NCI-H146 treated with DMSO at 0.1 percent for 48 hours (cell line): Measurements from ENCODE around the gene SLC48A1.

Source experiments
- DNase-seq: peaks from one replicate; lab custom pipeline; 2025; ENCODE audit not compliant: unreplicated experiment; lab: John Stamatoyannopoulos, UW

The SLC48A1 gene

DNA sequence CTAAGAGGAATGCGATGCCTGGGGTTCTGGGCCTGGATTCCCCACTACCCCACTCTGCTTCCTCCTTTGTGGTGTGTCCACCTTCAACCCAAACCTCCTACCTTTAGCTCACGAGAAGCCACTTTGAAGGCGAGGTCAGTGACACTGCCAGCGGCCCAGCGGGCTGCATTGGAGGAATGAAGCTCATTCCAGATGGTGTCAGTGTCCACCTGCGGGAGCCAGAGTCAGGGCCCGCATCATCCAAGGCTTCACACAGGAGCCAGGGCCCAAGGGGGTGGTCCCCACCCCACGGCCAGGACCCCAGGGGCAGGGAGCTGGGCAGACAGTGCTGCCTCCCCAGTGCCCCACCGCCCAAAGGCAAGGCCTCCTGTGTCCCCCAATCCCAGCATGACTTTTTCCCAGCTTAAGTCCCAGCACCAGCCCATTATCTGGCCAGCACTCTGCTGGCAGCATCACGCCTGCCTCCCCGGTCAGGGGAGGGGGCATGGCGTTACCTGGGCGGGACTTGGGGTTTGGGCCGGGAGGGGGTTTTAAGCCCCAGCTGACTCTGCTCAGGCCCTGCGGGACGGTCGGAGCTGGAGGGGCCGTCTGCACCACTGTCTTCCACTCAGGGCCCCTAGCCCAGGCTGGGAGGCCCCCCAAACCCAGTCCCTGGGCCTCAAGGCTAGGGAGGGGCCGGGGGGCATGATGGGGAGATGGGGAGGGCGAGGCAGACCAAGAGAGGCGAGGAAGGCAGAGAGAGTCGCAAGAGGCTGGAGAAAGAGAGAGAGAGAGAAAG is 16.9 kb downstream of the SLC48A1 start:
- DNase-seq: no peak

DNA sequence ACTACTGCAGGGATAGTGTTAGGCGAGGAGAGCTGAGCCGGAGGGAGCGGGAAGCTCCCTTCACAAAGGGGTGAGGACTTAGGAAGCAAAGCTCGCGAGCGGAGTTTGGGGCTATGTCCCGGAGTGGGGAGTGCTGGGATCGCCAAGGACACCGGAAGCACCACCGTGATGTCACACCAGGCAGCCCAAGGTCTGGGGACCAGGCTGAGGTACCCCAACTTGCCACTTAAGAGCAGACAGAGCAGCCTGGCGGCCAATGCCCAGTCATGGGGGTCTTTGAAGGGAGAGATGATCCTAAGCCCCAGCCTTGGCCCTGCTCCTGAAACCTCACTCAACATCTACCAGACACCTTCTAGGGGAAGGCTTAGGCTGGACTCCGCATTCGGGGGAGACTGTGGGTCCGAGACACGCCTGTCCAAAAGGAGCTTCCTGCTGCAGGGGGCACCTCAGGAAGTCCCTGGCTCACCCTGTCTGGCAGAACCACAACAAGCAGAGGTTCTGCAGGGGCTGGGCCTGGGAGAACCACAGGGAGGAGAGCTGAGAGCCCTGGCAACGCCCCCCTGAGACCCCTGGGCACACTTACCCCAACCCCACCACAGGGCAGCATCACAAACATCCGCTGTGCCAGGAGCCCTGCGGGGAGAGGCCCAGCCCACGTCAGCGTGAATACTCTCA is 17.8 kb downstream of the SLC48A1 start:
- DNase-seq: no peak

DNA sequence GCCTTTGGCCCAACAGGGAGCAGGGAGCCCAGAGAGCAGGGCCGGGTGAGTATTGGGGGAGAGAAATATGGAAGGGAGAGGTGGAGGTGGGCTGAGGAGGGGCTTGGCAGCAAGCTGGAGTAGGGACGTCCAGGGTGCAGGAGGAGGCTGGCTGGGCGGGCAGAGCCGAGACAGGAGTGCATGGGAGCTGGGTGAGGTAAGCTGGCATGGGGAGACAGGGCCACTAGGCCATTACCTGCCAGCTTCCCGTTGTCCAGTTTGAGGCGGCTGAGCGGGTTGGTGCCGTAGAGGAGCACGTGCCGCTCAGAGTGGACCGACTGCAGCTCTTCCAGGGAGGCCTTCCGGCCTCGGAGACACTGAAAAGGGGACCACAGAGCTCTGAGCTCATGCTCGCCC is 18.3 kb downstream of the SLC48A1 start:
- DNase-seq: no peak

DNA sequence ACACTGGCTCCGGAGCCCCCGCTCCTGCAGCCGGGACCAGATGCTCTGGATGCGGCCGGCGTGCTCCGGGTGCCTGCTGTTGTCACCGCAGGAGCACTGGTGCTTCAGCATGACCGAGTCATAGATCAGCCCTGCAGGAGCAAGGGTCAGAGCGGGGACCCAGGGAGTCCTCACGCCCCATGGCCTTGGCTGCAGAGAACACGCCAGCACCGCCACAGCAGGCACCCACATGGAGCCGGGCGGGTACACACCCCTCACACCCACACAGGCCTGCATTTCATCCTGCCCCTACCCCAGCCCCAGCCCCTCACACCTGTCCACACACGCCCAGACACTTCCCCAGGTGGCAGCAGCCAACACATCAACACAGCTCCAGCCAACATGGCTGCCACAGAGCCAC is 18.8 kb downstream of the SLC48A1 start:
- no peak for DNase-seq

DNA sequence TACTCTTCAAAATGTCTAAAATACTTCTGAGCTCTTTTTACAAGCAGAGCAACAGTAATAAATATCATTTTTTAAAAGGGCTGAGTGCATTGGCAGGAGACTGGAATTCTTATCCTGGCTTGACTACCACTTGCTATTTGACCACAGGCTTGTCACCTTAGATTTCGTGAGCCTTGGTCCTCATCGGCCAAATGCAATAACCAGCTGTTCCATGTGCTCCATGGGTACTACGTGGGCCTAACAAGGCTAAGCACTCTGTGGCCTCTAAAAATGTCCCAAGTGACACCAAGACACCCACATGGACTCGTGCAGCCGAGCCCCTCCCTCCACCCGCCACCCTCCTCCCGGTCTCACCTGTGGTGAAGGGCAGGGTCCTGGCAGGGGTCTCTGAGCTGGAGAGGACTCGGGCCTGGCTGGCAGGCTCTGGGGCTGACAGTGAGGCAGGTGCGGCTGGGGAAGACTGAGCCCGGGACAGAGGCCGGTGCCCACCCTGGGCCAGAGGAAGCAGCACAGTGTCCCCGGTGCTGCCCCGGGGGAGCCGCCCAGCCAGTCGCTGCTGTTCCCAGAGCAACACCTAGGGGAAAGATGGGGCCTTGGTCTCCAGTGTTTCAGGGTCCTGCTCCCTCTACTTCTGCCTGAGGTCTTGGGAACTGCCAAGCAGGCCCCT is 20.1 kb downstream of the SLC48A1 start:
- DNase-seq: no peak

DNA sequence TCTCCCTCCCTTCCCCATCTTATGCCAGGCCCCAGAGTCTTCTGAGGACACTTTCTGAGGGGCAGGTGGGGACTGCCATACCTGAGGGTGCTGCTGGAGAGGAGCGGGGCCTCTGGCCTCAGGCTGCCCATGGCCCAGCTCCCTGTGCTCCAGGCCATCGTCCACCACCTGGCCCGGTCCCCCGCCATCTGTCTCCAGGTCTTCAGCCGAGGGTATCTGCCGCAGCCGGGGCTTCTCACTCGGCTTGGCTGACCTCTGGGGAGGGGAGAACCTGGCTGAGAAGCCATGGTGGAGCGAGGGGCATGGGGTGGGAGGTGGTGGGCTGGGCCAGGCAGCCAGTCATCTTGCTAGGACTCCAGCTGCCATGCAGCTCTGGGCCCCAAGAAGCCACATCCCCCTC is 21.6 kb downstream of the SLC48A1 start:
- no peak for DNase-seq

DNA sequence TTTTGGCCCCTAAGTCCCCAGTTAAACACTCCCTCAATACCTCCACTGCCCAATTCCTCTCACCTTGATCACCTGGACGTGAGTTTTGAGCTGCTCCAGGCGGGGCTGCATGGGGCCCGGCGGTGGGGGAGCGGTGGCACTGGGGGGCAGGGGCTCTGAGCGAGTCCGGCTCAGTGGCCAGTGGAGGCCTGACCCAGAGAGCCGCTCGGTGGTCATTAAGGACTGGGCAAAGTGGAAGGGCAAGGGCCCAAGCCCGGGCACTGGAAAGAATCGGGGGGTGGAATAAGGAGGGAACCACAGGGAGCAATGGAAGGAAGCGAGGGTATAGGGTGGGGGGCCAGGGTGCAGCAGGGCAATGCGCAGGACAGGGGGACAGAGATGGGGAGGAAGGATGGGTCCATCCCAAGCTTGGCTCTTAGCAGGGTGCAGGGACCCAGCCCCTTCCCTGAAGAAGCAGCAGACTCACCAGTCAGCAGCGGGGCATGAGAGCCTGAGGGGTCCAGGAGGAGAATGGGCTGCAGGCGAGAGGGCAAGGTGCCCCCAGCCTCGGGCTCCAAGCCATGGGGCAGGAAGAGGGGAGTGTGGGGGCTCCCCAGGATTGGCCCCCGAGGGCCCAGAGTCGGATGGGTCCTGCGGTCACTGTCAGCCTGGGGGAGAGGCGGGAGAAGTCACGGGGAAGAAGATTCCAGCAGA is 22.2 kb downstream of the SLC48A1 start:
- DNase-seq: no peak

GRCh38 chr12:47795814-47796411 is 22.9 kb downstream of the SLC48A1 start:
- no peak for DNase-seq

DNA sequence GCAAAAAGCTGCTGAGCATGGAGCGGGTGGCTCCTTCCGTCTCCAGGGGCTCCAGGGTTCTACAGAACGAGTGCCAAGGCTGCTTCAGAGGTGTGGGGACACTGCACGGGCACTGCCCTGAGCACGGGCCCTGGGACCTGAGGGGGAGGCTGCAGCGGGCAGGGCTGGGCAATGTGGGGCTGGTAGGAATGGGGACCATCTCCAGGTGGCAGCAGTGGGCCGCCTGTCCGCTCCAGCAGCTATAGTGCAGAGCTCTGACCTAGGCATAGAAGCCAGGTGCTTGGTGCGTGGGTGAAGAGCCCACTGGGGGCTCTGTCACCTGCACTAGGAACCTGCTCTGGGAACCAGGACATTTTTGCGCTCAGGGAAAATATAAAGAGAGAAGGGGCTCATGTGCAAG is 24.4 kb downstream of the SLC48A1 start:
- no peak for DNase-seq

DNA sequence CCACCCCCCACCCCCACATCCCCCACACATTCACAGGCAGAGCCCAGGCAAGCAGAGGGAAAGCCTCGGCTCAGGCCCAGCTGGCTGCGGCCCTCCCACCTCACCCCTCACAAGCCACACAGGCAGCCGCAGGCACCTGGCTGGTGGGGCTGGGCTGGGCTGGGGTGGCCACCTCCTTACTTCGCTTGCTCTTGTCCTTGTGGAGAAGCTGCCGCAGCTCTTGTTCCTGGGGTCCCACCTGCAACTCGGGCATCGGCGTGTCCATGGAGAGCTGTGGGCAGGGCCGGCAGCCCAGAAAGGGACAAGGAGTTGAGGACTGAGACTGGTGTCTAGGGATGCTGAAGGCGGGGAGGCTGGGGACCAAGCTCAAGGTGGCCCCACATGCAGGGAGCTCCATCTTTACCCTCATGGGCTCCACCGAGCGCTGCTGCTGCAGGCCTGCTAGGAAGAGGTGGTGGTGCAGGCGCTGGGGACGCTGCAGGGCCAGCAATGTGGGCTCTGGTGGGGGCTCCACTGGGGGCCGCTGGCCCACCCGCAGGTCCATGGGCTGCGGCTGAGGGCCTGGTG is 25.4 kb downstream of the SLC48A1 start:
- no peak for DNase-seq

- DNase-seq: peak; percentile 27
Measured at GRCh38 chr12:47799357-47799955, 26.4 kb downstream of the SLC48A1 start.

- no peak for DNase-seq
Measured at GRCh38 chr12:47800582-47800981, 27.5 kb downstream of the SLC48A1 start.

DNA sequence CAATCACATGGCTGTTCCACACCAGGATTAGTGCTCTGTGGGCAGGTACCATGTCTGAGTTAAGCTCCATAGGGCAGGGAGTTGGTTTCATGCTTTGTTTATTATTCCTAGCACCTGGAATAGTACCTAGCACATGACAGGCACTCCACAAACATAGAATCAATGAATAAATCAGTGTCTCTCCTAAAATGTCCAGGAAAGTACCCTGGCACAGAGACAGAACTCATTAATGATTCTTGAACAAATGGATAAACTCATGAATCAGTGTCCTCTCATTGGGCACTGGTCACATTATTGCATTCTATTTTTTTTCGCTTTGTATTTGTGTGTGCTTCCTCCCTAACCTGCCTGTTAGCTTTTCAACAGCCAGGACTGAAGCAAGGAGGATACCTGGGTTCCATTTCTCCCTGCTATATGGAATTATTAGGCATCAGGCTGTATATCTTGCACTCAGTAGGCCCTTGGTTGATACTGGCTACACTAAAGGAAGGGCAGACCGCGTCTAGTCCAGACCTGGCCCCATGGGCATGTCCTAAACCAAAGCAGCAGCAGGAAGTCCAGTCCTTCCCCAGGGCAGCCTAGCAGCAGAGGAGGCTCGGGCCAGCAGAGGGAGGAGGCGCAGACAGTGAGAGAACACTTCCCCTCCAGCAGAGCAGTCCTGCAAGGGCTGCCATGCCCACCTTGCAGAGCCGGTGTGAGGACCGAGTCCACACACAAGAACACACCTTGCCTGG is 28.3 kb downstream of the SLC48A1 start:
- DNase-seq: no peak

- no peak for DNase-seq
Measured at GRCh38 chr12:47801904-47802246, 28.8 kb downstream of the SLC48A1 start.

DNA sequence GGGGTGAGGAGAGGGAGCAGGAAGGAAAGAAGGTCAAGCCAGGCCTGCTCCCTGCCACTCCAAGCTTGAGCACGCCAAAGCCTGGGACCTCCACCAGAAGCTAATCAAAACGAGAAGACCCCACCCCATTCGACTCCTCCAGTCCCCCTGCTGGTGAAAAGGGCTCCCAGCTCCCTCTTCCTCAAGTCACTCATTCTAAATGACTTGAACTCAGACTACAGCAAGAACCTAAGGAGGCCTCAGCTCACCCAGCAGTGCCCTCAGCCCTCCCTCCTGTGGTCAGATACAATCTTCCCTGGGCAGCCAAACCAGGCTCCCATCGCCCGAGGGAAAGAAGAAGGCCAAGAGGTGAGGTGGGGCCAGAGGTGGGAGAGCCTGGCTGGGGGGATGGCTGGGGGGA is 29.3 kb downstream of the SLC48A1 start:
- no peak for DNase-seq

DNA sequence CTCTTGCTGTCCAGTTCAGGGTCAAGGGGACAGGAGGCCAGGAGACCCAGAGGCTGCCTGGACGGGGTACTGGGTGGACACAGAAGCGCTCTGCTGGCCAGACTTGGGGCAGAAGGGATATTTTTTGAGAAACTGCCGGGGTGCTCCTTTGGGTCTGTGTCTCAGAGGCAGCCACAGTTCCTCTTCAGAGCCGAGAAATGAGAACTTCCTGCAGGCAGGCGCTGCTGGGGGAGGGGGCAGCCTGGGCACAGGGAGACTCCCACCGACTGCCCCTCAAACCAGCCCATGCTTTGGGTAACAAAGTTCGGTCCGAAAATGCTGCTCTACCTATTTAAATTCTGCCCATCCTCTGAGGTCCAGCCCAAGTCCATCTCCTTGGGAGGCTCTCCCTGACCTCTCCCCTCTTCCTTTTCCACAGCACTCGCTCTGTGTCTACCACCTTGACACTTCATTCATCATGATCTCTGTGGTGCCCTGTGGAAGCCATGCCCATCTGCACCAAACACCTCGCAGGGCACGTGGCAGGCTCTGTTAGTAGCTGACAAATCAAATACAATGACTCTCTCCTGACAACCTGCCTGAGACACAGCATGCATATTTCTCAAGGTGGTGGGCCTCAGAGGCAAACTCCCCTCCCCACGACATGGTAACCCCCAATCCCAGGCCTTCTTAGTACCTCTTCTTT is 30.3 kb downstream of the SLC48A1 start:
- no peak for DNase-seq

DNA sequence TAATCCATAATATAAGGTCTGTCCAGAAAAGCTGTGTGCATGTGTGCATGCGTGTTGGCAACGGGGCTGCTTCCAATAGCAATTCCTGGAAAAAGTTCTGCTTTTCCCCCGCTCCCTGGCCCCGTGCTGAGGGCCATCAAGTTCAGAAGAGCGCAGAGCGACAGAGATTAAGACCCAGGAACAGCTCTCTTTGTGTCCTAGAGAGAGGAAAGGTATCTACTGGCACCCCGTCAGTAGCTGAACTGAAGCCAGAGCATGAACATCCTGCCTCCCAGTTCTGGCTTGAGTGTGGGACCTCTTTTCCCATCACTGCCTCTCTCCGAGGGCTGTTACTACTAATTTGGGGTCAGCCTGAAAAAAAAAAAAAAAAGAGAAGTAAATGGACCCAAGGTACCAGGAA is 31.1 kb downstream of the SLC48A1 start:
- no peak for DNase-seq

DNA sequence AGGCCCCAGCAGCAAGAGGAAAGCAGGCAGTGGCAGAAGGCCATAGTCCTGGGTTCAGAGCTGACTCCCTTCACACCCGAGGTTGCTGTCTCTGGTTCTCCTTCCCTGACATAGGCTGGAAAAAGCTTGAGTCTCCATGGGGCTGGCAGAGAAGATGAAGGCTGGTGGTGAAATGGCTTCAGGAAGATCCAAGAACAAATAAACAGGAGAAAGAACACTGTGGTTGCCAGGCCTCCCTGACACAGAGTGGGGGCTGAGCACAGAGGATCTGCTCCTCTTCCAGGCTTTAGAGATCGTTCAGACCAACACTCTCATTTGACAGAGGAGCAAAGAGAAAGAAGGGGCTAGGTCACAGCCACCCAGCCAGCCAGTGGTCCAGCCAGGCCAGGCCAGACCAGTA is 32.4 kb downstream of the SLC48A1 start:
- DNase-seq: no peak

GRCh38 chr12:47807338-47807737 is 34.3 kb downstream of the SLC48A1 start:
- no peak for DNase-seq
